Retinal pigment epithelial cell (primary cell): Measurements from ENCODE around the gene APOL1.

Source experiments
- DNase-seq: peaks from one replicate; pipeline ENCODE4 v3.0.0-alpha.2; 2010; ENCODE audit warnings: low read depth
- H3K4me3 ChIP-seq: 2 replicates; pipeline ENCODE4 v1.5.1; 2011; ENCODE audit warnings: mild to moderate bottlenecking, low read length, control low read depth, moderate library complexity
- CTCF ChIP-seq: conservative IDR thresholded peaks from 2 replicates; pipeline ENCODE4 v1.5.1; 2011; ENCODE audit warnings: low read depth, low read length, control low read depth, inconsistent platforms

Gene APOL1

GRCh38 chr22:36232715-36233401 is 20.1 kb upstream of the APOL1 start:
- no peak for TF ChIP-seq CTCF
- DNase-seq: no peak
- H3K4me3 ChIP-seq: no peak overlapping the region

- no peak for DNase-seq
- H3K4me3 ChIP-seq: no peak overlapping the region
- TF ChIP-seq CTCF: no peak
Observed at GRCh38 chr22:36233796-36234195, 19.1 kb upstream of the APOL1 start.

GRCh38 chr22:36234213-36234612 is 18.7 kb upstream of the APOL1 start:
- DNase-seq: no peak
- H3K4me3 ChIP-seq: no peak overlapping the region
- no peak for TF ChIP-seq CTCF

- H3K4me3 ChIP-seq: no peak overlapping the region
- no peak for TF ChIP-seq CTCF
- no peak for DNase-seq
Observed at GRCh38 chr22:36234919-36235318, 18.0 kb upstream of the APOL1 start.

GRCh38 chr22:36235585-36235984 is 17.3 kb upstream of the APOL1 start:
- no peak overlapping the region for H3K4me3 ChIP-seq
- TF ChIP-seq CTCF: no peak
- DNase-seq: no peak

- TF ChIP-seq CTCF: no peak
- DNase-seq: no peak
- H3K4me3 ChIP-seq: no peak overlapping the region
Observed at GRCh38 chr22:36236388-36237319, 16.3 kb upstream of the APOL1 start.
